ENCODE results near the gene PAIP2B.

DNA sequence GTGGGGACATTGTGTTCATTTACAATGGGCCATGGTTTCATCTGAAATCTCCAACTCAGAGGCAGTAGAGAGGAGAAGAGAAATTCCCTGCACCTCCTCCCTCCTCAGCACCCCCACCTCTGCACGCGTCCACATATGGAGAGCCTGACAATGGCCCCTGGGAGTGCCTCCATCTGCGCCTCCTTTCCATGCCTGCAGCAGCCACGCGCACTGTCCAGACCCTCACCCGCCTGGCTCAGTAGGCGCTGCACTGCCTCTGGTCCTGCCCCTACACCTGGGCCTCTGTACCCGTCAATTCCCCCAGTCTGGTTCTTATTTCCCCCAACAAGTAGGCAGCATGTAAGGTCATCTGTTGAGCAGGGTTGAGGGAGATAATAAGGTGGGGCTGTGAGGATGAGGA lies 72.6 kb downstream of the PAIP2B start:
- TF ChIP-seq, protein P1, sequence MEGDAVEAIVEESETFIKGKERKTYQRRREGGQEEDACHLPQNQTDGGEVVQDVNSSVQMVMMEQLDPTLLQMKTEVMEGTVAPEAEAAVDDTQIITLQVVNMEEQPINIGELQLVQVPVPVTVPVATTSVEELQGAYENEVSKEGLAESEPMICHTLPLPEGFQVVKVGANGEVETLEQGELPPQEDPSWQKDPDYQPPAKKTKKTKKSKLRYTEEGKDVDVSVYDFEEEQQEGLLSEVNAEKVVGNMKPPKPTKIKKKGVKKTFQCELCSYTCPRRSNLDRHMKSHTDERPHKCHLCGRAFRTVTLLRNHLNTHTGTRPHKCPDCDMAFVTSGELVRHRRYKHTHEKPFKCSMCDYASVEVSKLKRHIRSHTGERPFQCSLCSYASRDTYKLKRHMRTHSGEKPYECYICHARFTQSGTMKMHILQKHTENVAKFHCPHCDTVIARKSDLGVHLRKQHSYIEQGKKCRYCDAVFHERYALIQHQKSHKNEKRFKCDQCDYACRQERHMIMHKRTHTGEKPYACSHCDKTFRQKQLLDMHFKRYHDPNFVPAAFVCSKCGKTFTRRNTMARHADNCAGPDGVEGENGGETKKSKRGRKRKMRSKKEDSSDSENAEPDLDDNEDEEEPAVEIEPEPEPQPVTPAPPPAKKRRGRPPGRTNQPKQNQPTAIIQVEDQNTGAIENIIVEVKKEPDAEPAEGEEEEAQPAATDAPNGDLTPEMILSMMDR (IDR thresholded peaks at IDR 0.05): no peak
- TF ChIP-seq, protein P2, sequence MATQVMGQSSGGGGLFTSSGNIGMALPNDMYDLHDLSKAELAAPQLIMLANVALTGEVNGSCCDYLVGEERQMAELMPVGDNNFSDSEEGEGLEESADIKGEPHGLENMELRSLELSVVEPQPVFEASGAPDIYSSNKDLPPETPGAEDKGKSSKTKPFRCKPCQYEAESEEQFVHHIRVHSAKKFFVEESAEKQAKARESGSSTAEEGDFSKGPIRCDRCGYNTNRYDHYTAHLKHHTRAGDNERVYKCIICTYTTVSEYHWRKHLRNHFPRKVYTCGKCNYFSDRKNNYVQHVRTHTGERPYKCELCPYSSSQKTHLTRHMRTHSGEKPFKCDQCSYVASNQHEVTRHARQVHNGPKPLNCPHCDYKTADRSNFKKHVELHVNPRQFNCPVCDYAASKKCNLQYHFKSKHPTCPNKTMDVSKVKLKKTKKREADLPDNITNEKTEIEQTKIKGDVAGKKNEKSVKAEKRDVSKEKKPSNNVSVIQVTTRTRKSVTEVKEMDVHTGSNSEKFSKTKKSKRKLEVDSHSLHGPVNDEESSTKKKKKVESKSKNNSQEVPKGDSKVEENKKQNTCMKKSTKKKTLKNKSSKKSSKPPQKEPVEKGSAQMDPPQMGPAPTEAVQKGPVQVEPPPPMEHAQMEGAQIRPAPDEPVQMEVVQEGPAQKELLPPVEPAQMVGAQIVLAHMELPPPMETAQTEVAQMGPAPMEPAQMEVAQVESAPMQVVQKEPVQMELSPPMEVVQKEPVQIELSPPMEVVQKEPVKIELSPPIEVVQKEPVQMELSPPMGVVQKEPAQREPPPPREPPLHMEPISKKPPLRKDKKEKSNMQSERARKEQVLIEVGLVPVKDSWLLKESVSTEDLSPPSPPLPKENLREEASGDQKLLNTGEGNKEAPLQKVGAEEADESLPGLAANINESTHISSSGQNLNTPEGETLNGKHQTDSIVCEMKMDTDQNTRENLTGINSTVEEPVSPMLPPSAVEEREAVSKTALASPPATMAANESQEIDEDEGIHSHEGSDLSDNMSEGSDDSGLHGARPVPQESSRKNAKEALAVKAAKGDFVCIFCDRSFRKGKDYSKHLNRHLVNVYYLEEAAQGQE (IDR thresholded peaks at IDR 0.05; ENCODE audit: insufficient read depth in 1 of 2, low read depth in 2 of 2, low read length in 1 of 2): no peak

Data from Panc1 (cell line).